ENCODE measurements around the gene GNPDA1. TPM values are rescaled to one million over a fixed set of nuclear protein-coding genes. Genes with fewer than 3 reads are reported as not detected.

Gene GNPDA1
- total RNA-seq, 1 donor from 2014 or later, result 76.8 TPM

DNA sequence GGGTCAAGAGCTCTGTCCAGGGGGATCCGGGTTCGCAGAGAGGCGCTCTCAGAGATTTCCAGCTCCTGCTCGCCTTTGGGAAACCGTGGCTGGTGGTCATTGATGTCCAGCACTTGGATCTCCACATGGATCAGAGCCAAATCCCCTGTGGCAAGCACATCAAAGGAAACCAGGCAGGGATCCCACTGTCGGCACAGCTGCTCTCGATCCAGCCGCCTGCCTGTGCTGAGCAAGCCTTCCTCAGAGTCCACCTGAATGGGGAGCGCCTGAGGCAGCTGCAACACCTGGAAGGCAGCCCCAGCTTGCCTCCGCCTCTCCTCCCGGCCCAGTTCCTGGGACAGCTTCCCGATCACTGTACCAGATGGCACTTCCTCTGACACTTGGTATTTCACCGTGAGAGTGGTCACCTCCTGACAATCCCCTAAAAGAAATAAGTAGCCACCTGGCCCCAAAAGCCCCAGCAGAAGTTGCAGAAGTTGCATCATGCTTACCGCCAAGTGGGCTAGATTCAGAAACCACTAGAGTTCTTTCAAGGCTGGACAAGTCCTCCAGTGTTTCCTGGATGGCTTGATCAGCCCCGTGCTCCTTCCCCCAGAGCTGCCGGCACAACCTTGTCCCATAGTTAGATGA lies 55.3 kb downstream of the GNPDA1 start:
- H3K4me1 Mint-ChIP-seq, result peaks cover 33% of the 10 kb centered on the region
- TF ChIP-seq, protein P1, sequence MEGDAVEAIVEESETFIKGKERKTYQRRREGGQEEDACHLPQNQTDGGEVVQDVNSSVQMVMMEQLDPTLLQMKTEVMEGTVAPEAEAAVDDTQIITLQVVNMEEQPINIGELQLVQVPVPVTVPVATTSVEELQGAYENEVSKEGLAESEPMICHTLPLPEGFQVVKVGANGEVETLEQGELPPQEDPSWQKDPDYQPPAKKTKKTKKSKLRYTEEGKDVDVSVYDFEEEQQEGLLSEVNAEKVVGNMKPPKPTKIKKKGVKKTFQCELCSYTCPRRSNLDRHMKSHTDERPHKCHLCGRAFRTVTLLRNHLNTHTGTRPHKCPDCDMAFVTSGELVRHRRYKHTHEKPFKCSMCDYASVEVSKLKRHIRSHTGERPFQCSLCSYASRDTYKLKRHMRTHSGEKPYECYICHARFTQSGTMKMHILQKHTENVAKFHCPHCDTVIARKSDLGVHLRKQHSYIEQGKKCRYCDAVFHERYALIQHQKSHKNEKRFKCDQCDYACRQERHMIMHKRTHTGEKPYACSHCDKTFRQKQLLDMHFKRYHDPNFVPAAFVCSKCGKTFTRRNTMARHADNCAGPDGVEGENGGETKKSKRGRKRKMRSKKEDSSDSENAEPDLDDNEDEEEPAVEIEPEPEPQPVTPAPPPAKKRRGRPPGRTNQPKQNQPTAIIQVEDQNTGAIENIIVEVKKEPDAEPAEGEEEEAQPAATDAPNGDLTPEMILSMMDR (conservative IDR thresholded peaks at IDR 0.05), result no peak
- peak overlapping the region; percentile 80 for H3K27ac Mint-ChIP-seq (ENCODE audit: unreplicated experiment)
- H3K9me3 Mint-ChIP-seq, result no peaks in the 10 kb centered on the region
- no peak for DNase-seq (ENCODE audit: low read depth, low spot score)
- H3K4me3 Mint-ChIP-seq, result no peak overlapping the region
- no peaks in the 10 kb centered on the region for H3K36me3 Mint-ChIP-seq (ENCODE audit: low read depth)
- H3K27me3 Mint-ChIP-seq (ENCODE audit: low read depth), result no peaks in the 10 kb centered on the region

DNA sequence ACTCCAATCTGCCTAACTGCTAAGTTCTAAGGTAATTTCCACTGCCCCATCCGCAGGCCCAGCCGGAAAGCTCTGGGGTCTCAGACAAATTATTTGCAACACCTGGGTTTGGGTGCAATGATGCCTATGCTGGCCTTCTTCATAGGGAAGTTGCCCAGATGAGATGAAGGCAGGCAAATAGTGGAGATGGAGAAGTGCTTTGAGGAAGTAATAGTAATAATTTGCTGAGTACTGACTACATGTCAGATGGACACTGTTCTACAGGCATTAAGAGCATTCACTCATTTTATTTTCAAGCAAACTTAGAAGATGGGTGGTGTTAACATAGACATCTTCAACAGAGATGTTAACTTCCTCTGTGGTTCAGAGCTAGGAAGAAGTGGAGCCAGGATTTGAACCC lies 58.6 kb downstream of the GNPDA1 start:
- no peak overlapping the region for H3K4me3 Mint-ChIP-seq
- H3K4me1 Mint-ChIP-seq, result peaks cover 25% of the 10 kb centered on the region
- no peak for DNase-seq (ENCODE audit: low read depth, low spot score)
- no peaks in the 10 kb centered on the region for H3K36me3 Mint-ChIP-seq (ENCODE audit: low read depth)
- H3K27me3 Mint-ChIP-seq (ENCODE audit: low read depth), result no peaks in the 10 kb centered on the region
- no peaks in the 10 kb centered on the region for H3K9me3 Mint-ChIP-seq
- TF ChIP-seq, protein P1 (conservative IDR thresholded peaks at IDR 0.05), result no peak
- no peak overlapping the region for H3K27ac Mint-ChIP-seq (ENCODE audit: unreplicated experiment)

GRCh38 chr5:141952020-141952419 lies 60.8 kb downstream of the GNPDA1 start:
- Mint-ChIP-seq H3K9me3 (no peaks in the 10 kb centered on the region), H3K36me3 (ENCODE audit: low read depth) (no peaks in the 10 kb centered on the region), H3K27me3 (ENCODE audit: low read depth) (no peaks in the 10 kb centered on the region), H3K4me3 (no peak overlapping the region), H3K4me1 (peaks cover 20% of the 10 kb centered on the region), H3K27ac (ENCODE audit: unreplicated experiment) (peak overlapping the region; percentile 63)
- TF ChIP-seq, protein P1 (conservative IDR thresholded peaks at IDR 0.05), result no peak
- no peak for DNase-seq (ENCODE audit: low read depth, low spot score)

DNA sequence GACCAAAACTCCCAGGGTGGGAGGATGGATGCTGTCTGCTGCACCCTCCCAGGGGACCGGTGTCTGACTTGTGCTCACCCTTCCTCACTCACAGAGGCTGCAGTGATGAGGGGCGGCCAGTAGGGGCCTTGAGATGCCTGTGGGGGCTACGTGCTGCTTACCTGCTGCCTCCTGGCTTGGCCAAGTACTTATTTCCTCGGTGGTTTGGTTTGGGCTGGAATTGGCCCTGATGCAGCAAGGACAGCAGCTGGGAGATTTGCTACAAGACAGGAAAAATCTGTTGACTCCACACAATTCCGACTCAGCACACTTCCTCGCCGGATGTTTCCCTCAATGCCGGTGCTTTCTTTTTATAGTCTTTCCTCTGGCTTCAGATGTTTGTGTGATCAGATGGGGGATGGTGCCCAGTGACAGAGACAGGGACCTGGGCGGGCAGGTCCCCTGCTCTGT lies 61.5 kb downstream of the GNPDA1 start:
- TF ChIP-seq, protein P1 (conservative IDR thresholded peaks at IDR 0.05), result peak; percentile 60
- Mint-ChIP-seq H3K36me3 (ENCODE audit: low read depth) (no peaks in the 10 kb centered on the region), H3K4me3 (no peak overlapping the region), H3K27me3 (ENCODE audit: low read depth) (no peaks in the 10 kb centered on the region), H3K27ac (ENCODE audit: unreplicated experiment) (no peak overlapping the region), H3K4me1 (peaks cover 21% of the 10 kb centered on the region), H3K9me3 (no peaks in the 10 kb centered on the region)
- no peak for DNase-seq (ENCODE audit: low read depth, low spot score)

Other genes with a start within 250 kb of the GNPDA1 start
- 16.2 and 17.3 TPM in 2 replicates for gene PCDH1, start 134.6 kb downstream of the GNPDA1 start, total RNA-seq
- 88.7 and 93.5 TPM in 2 replicates for gene DELE1, start 89.2 kb downstream of the GNPDA1 start, total RNA-seq
- 0.25 and 0.61 TPM in 2 replicates for gene PCDH12, start 54.8 kb downstream of the GNPDA1 start, total RNA-seq
- 36.9 and 41.4 TPM in 2 replicates for gene RNF14, start 43.9 kb downstream of the GNPDA1 start, total RNA-seq
- 43.4 and 43.6 TPM in 2 replicates for gene NDFIP1, start 95.8 kb upstream of the GNPDA1 start, total RNA-seq

Data from neural crest cell (in vitro differentiated cells).